GM23248 (cell line): ENCODE results near the gene AFG3L2. TPM values are rescaled to one million over a fixed set of nuclear protein-coding genes. Genes with fewer than 3 reads are reported as not detected.

ENCODE experiments used
- DNase-seq: peaks from one replicate; pipeline ENCODE4 v3.0.0-alpha.2; 2015
- H2AFZ ChIP-seq: fragments of 200-600 bp; sonication (generic); 2 replicates; pipeline ENCODE4 v1.6.1; 2016; ENCODE audit warnings: antibody characterized with exemption
- H3F3A ChIP-seq: fragments of 200-600 bp; sonication (generic); 2 replicates; pipeline ENCODE4 v1.6.1; 2016; ENCODE audit warnings: mild to moderate bottlenecking, antibody characterized with exemption, mixed run types; ENCODE audit not compliant: insufficient read depth
- H3K27ac ChIP-seq: fragments of 200-600 bp; sonication (generic); 2 replicates; pipeline ENCODE4 v1.5.1; 2016; ENCODE audit warnings: mild to moderate bottlenecking
- H3K27me3 ChIP-seq: fragments of 200-600 bp; sonication (generic); replicated peaks from 2 replicates; pipeline ENCODE4 v1.6.1; 2016; ENCODE audit warnings: mild to moderate bottlenecking; ENCODE audit not compliant: insufficient read depth
- H3K36me3 ChIP-seq: fragments of 200-600 bp; sonication (generic); 2 replicates; pipeline ENCODE4 v1.6.1; 2016; ENCODE audit warnings: low read depth, mild to moderate bottlenecking
- H3K4me1 ChIP-seq: fragments of 200-600 bp; sonication (generic); 2 replicates; pipeline ENCODE4 v1.6.1; 2016; ENCODE audit warnings: mild to moderate bottlenecking; ENCODE audit not compliant: insufficient read depth
- H3K4me2 ChIP-seq: fragments of 200-600 bp; sonication (generic); one replicate; pipeline ENCODE4 v1.6.1; 2016; ENCODE audit warnings: mild to moderate bottlenecking; ENCODE audit not compliant: unreplicated experiment
- H3K4me3 ChIP-seq: fragments of 200-600 bp; sonication (generic); 2 replicates; pipeline ENCODE4 v1.5.1; 2016; ENCODE audit warnings: mild to moderate bottlenecking
- H3K79me2 ChIP-seq: fragments of 200-600 bp; sonication (generic); 2 replicates; pipeline ENCODE4 v1.6.1; 2016; ENCODE audit warnings: mild to moderate bottlenecking; ENCODE audit not compliant: insufficient read depth
- H3K9ac ChIP-seq: fragments of 200-600 bp; sonication (generic); 2 replicates; pipeline ENCODE4 v1.6.1; 2016; ENCODE audit warnings: mild to moderate bottlenecking
- H3K9me2 ChIP-seq: fragments of 200-600 bp; sonication (generic); 2 replicates; pipeline ENCODE4 v1.6.1; 2016; ENCODE audit warnings: mixed run types, mild to moderate bottlenecking, moderate library complexity; ENCODE audit not compliant: insufficient read depth
- H3K9me3 ChIP-seq: fragments of 200-600 bp; sonication (generic); one replicate; pipeline ENCODE4 v1.6.1; 2017; ENCODE audit warnings: low read depth
- H4K20me1 ChIP-seq: fragments of 200-600 bp; sonication (generic); 2 replicates; pipeline ENCODE4 v1.6.0; 2016; ENCODE audit not compliant: insufficient read depth
- EZH2 ChIP-seq: fragments of 200-600 bp; sonication (generic); IDR thresholded peaks from 2 replicates; pipeline ENCODE4 v1.6.1; 2018; ENCODE audit warnings: antibody characterized with exemption, mild to moderate bottlenecking; ENCODE audit not compliant: insufficient read depth, poor library complexity, severe bottlenecking
- EZH2phosphoT487 ChIP-seq: fragments of 200-600 bp; sonication (generic); IDR thresholded peaks from 2 replicates; pipeline ENCODE4 v1.6.1; 2018; ENCODE audit warnings: antibody characterized with exemption, moderate library complexity, mild to moderate bottlenecking, low read depth; ENCODE audit not compliant: insufficient read depth
- WGBS, 2 experiments: methylation state at CpG; one replicate each; pipeline ENCODE4 v1.1.6; 2015 to 2017; ENCODE audit warnings: low lambda C conversion rate in 2 of 2, low coverage in 1 of 2; ENCODE audit errors: missing lambda C conversion rate in 2 of 2; 5-methylcytosine and 5-hydroxymethylcytosine counted together
- in situ Hi-C: fragments of 300-500 bp; cut with MboI; formaldehyde crosslinking; loops from 2 replicates; pipeline ENCODE4 v1.15.0; 2020
- polyA plus RNA-seq: library from polyadenylated mRNA; unstranded; fragments of >200 nt; fragmentation: Nextera tagmentation; extraction: Ambion mirVana; gene quantifications from 2 replicates; pipeline ENCODE4 v1.2.1, GENCODE V29; 2016
- total RNA-seq: library from RNA; depleted of rRNA; stranded (reverse); fragments of >200 nt; shearing (Covaris generic); gene quantifications from 2 replicates; pipeline ENCODE4 v1.2.3, GENCODE V29; 2014

The AFG3L2 gene
- total and polyA plus RNA-seq, 2 experiments from 2014 or later, result 28.1 to 40.6 TPM

- in situ Hi-C loops, result no loop called here
- no peaks in the 10 kb centered on the region for H3K9me3 ChIP-seq
- H4K20me1 ChIP-seq, result no peaks in the 10 kb centered on the region
- H3K27me3 ChIP-seq, result no peaks in the 10 kb centered on the region
- TF ChIP-seq EZH2 (no peak), EZH2phosphoT487 (no peak)
- no peaks in the 10 kb centered on the region for H3K36me3 ChIP-seq
- peak overlapping the region; percentile 55 for H3K9ac ChIP-seq
- H3F3A ChIP-seq, result peaks cover 11% of the 10 kb centered on the region
- DNase-seq, result peak; percentile 93
- 3 to 4% methylated on average over 6 of the region's 6 CpGs for WGBS, 2 experiments
- peak overlapping the region; percentile 79 for H3K27ac ChIP-seq
- peaks cover 6% of the 10 kb centered on the region for H3K79me2 ChIP-seq
- peak overlapping the region; percentile 56 for H3K4me2 ChIP-seq
- H2AFZ ChIP-seq, result peak overlapping the region; percentile 75
- peaks cover 18% of the 10 kb centered on the region for H3K4me1 ChIP-seq
- no peaks in the 10 kb centered on the region for H3K9me2 ChIP-seq
- peak overlapping the region; percentile 34 for H3K4me3 ChIP-seq
Observed at GRCh38 chr18:12403601-12404506, 26.8 kb upstream of the AFG3L2 start.

GRCh38 chr18:12401881-12402280 lies 24.9 kb upstream of the AFG3L2 start:
- H3F3A ChIP-seq, result peaks cover 11% of the 10 kb centered on the region
- peaks cover 16% of the 10 kb centered on the region for H3K4me1 ChIP-seq
- H3K79me2 ChIP-seq, result no peaks in the 10 kb centered on the region
- no peaks in the 10 kb centered on the region for H3K9me2 ChIP-seq
- in situ Hi-C loops, result no loop called here
- no peak overlapping the region for H3K9ac ChIP-seq
- no peak overlapping the region for H3K27ac ChIP-seq
- H3K9me3 ChIP-seq, result no peaks in the 10 kb centered on the region
- H4K20me1 ChIP-seq, result no peaks in the 10 kb centered on the region
- TF ChIP-seq EZH2phosphoT487, result no peak
- no peak for TF ChIP-seq EZH2
- H2AFZ ChIP-seq, result no peak overlapping the region
- no peak overlapping the region for H3K4me2 ChIP-seq
- H3K27me3 ChIP-seq, result no peaks in the 10 kb centered on the region
- no peaks in the 10 kb centered on the region for H3K36me3 ChIP-seq
- H3K4me3 ChIP-seq, result no peak overlapping the region
- 89% methylated on average over 9 of the region's 9 CpGs for WGBS, 2 experiments
- DNase-seq, result no peak

- TF ChIP-seq EZH2, result no peak
- no peak for TF ChIP-seq EZH2phosphoT487
- H3F3A ChIP-seq, result peaks cover 9% of the 10 kb centered on the region
- no peak overlapping the region for H3K4me3 ChIP-seq
- peaks cover 15% of the 10 kb centered on the region for H3K4me1 ChIP-seq
- no peak overlapping the region for H3K9ac ChIP-seq
- H4K20me1 ChIP-seq, result no peaks in the 10 kb centered on the region
- H3K36me3 ChIP-seq, result no peaks in the 10 kb centered on the region
- no peak for DNase-seq
- H3K27ac ChIP-seq, result no peak overlapping the region
- no peak overlapping the region for H2AFZ ChIP-seq
- in situ Hi-C loops, result loop anchor here (25.0 kb wide), 1 partner anchor 538 kb away; the partner anchor contains the start of gene SEH1L
- WGBS, 2 experiments, result 91% methylated on average over 5 of the region's 5 CpGs
- no peaks in the 10 kb centered on the region for H3K9me3 ChIP-seq
- H3K27me3 ChIP-seq, result no peaks in the 10 kb centered on the region
- no peaks in the 10 kb centered on the region for H3K79me2 ChIP-seq
- no peaks in the 10 kb centered on the region for H3K9me2 ChIP-seq
- no peak overlapping the region for H3K4me2 ChIP-seq
Observed at GRCh38 chr18:12399231-12399630, 22.2 kb upstream of the AFG3L2 start.

- Histone ChIP-seq H3K79me2 (no peaks in the 10 kb centered on the region), H3F3A (peaks cover 4% of the 10 kb centered on the region), H3K9me2 (no peaks in the 10 kb centered on the region), H3K4me1 (peaks cover 10% of the 10 kb centered on the region), H3K36me3 (no peaks in the 10 kb centered on the region), H3K4me3 (no peak overlapping the region), H3K4me2 (no peak overlapping the region), H3K27ac (no peak overlapping the region), H2AFZ (no peak overlapping the region), H3K27me3 (no peaks in the 10 kb centered on the region), H4K20me1 (no peaks in the 10 kb centered on the region), H3K9ac (no peak overlapping the region), H3K9me3 (no peaks in the 10 kb centered on the region)
- no peak for DNase-seq
- in situ Hi-C loops, result loop anchor here (25.0 kb wide), 1 partner anchor 539 kb away; the partner anchor contains the start of gene SEH1L
- 70 to 72% methylated on average over 5 of the region's 5 CpGs for WGBS, 2 experiments
- TF ChIP-seq EZH2phosphoT487 (no peak), EZH2 (no peak)
Observed at GRCh38 chr18:12398625-12399024, 21.6 kb upstream of the AFG3L2 start.
